RWPE2 (cell line): ENCODE measurements around the gene LINC00237.

ENCODE experiments used
- ATAC-seq: fragments of 200-7000 bp; cut with Tn5 transposase; 3 replicates; pipeline ENCODE4 v1.9.1; 2021; ENCODE audit warnings: low read depth
- DNase-seq: peaks from one replicate; pipeline ENCODE4 v3.0.0-alpha.2; 2020; ENCODE audit warnings: low spot score
- H3K27ac ChIP-seq: fragments of 450-650 bp; 2 replicates; pipeline ENCODE4 v1.5.1; 2017; ENCODE audit warnings: mild to moderate bottlenecking; ENCODE audit not compliant: poor library complexity, severe bottlenecking
- H3K27me3 ChIP-seq: fragments of 250-450 bp; sonication (Bioruptor Pico); 2 replicates; pipeline ENCODE4 v1.5.1; 2021; ENCODE audit warnings: mild to moderate bottlenecking, moderate library complexity; ENCODE audit not compliant: insufficient read depth, poor library complexity, severe bottlenecking
- H3K36me3 ChIP-seq: fragments of 250-450 bp; sonication (Bioruptor Pico); 2 replicates; pipeline ENCODE4 v1.5.1; 2020; ENCODE audit warnings: low read depth, mild to moderate bottlenecking, moderate library complexity
- H3K4me1 ChIP-seq: fragments of 250-450 bp; sonication (Bioruptor Pico); 2 replicates; pipeline ENCODE4 v1.5.1; 2021; ENCODE audit warnings: mild to moderate bottlenecking, moderate library complexity; ENCODE audit not compliant: insufficient read depth, poor library complexity, severe bottlenecking
- H3K4me3 ChIP-seq: fragments of 250-450 bp; sonication (Bioruptor Pico); 2 replicates; pipeline ENCODE4 v1.5.1; 2021; ENCODE audit warnings: mild to moderate bottlenecking, moderate library complexity; ENCODE audit not compliant: severe bottlenecking
- H3K9me3 ChIP-seq: fragments of 250-450 bp; sonication (Bioruptor Pico); 2 replicates; pipeline ENCODE4 v1.5.1; 2021; ENCODE audit warnings: mild to moderate bottlenecking, moderate library complexity; ENCODE audit not compliant: severe bottlenecking
- CTCF ChIP-seq: fragments of 450-650 bp; IDR thresholded peaks from one replicate; pipeline ENCODE4 v1.5.1; 2017; ENCODE audit warnings: mild to moderate bottlenecking, moderate library complexity; ENCODE audit not compliant: poor library complexity, severe bottlenecking

LINC00237 gene

GRCh38 chr20:21046413-21047070, 59.6 kb downstream of the LINC00237 start:
- no peaks in the 10 kb centered on the region for H3K9me3 ChIP-seq
- H3K4me3 ChIP-seq = no peak overlapping the region
- ATAC-seq (no peak), DNase-seq (no peak)
- H3K27me3 ChIP-seq = no peaks in the 10 kb centered on the region
- H3K27ac ChIP-seq = no peak overlapping the region
- no peak for TF ChIP-seq CTCF
- H3K36me3 ChIP-seq = no peaks in the 10 kb centered on the region
- H3K4me1 ChIP-seq = no peaks in the 10 kb centered on the region
